ENCODE results near the gene NRROS.

DNA sequence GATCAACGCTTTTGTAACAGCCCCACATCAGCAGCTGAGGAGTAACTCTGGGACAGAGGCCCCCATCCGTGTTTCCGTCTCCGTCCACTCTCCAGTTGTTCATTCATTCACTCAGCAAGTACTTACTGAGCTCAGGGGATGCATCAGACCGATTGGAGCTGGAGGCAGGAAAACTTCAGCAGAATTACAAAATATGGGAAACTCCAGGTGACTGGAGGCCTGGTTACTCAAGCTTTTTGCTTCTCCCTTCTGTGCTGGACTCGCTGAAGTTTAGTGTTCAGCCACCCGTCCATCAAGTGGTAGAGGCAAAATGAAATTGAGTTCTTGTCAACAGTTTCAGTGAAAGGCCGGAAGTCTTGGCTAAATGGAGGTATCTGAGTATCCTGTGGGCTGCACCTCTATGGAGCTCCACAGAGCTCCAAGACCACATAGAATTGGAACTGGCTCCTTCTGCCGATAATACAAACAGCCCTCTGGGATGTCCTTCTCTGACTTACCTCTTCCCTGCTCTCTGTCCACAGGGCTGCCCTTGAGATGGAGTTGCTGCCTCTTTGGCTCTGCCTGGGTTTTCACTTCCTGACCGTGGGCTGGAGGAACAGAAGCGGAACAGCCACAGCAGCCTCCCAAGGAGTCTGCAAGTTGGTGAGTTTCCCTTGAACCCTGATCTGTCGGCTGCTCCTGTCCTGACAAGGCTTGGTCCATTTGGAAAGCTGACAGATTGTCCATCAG lies 14.7 kb downstream of the NRROS start:
- TF ChIP-seq ARNTL (CRISPR knock-in tag; IDR thresholded peaks at IDR 0.05; ENCODE audit: borderline replicate concordance, low read depth) (no peak), PPARA (CRISPR knock-in tag; IDR thresholded peaks at IDR 0.05; ENCODE audit: borderline replicate concordance) (no peak), RARB (CRISPR knock-in tag; IDR thresholded peaks at IDR 0.05) (no peak), ZNF8 (CRISPR knock-in tag; IDR thresholded peaks at IDR 0.05) (no peak), ZFP3 (CRISPR knock-in tag; IDR thresholded peaks at IDR 0.05) (no peak), TCF4 (CRISPR knock-in tag; IDR thresholded peaks at IDR 0.05; ENCODE audit: borderline replicate concordance) (no peak), GLIS3 (CRISPR knock-in tag; IDR thresholded peaks at IDR 0.05) (no peak), BACH2 (CRISPR knock-in tag; IDR thresholded peaks at IDR 0.05; ENCODE audit: borderline replicate concordance) (no peak)
- TF ChIP-seq, protein P1, sequence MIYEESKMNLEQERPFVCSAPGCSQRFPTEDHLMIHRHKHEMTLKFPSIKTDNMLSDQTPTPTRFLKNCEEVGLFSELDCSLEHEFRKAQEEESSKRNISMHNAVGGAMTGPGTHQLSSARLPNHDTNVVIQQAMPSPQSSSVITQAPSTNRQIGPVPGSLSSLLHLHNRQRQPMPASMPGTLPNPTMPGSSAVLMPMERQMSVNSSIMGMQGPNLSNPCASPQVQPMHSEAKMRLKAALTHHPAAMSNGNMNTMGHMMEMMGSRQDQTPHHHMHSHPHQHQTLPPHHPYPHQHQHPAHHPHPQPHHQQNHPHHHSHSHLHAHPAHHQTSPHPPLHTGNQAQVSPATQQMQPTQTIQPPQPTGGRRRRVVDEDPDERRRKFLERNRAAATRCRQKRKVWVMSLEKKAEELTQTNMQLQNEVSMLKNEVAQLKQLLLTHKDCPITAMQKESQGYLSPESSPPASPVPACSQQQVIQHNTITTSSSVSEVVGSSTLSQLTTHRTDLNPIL (CRISPR knock-in tag; IDR thresholded peaks at IDR 0.05; ENCODE audit: low read depth) = no peak
- TF ChIP-seq, protein P2, sequence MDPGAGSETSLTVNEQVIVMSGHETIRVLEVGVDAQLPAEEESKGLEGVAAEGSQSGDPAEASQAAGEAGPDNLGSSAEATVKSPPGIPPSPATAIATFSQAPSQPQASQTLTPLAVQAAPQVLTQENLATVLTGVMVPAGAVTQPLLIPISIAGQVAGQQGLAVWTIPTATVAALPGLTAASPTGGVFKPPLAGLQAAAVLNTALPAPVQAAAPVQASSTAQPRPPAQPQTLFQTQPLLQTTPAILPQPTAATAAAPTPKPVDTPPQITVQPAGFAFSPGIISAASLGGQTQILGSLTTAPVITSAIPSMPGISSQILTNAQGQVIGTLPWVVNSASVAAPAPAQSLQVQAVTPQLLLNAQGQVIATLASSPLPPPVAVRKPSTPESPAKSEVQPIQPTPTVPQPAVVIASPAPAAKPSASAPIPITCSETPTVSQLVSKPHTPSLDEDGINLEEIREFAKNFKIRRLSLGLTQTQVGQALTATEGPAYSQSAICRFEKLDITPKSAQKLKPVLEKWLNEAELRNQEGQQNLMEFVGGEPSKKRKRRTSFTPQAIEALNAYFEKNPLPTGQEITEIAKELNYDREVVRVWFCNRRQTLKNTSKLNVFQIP (CRISPR knock-in tag; IDR thresholded peaks at IDR 0.05; ENCODE audit: borderline replicate concordance, low read depth) = no peak
- TF ChIP-seq, protein P3, sequence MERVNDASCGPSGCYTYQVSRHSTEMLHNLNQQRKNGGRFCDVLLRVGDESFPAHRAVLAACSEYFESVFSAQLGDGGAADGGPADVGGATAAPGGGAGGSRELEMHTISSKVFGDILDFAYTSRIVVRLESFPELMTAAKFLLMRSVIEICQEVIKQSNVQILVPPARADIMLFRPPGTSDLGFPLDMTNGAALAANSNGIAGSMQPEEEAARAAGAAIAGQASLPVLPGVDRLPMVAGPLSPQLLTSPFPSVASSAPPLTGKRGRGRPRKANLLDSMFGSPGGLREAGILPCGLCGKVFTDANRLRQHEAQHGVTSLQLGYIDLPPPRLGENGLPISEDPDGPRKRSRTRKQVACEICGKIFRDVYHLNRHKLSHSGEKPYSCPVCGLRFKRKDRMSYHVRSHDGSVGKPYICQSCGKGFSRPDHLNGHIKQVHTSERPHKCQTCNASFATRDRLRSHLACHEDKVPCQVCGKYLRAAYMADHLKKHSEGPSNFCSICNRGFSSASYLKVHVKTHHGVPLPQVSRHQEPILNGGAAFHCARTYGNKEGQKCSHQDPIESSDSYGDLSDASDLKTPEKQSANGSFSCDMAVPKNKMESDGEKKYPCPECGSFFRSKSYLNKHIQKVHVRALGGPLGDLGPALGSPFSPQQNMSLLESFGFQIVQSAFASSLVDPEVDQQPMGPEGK (CRISPR knock-in tag; IDR thresholded peaks at IDR 0.05; ENCODE audit: borderline replicate concordance) = no peak

All from SK-N-SH treated with all-trans-retinoic acid at 6 μM for 48 hours (cell line).